ENCODE data around the gene PTAFR.

GRCh38 chr1:28173980-28174297, 2.6 kb downstream of the PTAFR start:
- TF ChIP-seq CTCF (IDR thresholded peaks at IDR 0.05; ENCODE audit: low read length) (no peak), EZH2 (IDR thresholded peaks at IDR 0.05; ENCODE audit: borderline replicate concordance, low read length) (no peak)
